SHP77 treated with DMSO at 0.1 percent for 48 hours (cell line): ENCODE data around the gene SEC14L2.
"Not testable (repeated sequence)": the region's sequence is repeated elsewhere in the genome, so short reads cannot be mapped to it uniquely, and the experiment has no call there.

ENCODE experiments used
- DNase-seq: peaks from one replicate; lab custom pipeline; 2025; lab: John Stamatoyannopoulos, UW

Gene SEC14L2

DNA sequence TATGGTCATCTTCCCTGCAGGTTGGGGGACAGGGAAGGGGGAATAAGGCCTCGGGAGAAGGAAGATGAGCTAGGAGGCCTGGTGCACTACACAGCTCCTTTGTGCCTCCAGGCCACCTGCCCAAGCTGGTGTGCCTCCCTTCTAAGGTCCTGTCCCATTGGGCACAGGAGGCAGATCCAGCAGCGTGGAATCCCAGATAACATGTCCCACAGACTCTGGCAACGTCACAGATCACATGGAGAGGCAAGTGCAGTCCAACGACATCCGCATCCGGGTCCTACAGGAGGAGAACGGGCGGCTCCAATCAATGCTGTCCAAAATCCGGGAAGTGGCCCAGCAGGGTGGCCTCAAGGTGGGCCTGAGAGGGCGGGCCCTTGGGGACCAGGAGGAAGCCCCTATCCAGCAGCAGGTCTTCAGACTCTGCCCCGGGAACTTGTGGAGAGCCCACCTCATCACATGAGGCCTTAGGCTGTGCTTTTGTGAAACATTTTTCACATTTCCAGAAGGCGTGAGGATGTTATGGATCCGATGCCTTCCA is 21.4 kb upstream of the SEC14L2 start:
- no peak for DNase-seq

DNA sequence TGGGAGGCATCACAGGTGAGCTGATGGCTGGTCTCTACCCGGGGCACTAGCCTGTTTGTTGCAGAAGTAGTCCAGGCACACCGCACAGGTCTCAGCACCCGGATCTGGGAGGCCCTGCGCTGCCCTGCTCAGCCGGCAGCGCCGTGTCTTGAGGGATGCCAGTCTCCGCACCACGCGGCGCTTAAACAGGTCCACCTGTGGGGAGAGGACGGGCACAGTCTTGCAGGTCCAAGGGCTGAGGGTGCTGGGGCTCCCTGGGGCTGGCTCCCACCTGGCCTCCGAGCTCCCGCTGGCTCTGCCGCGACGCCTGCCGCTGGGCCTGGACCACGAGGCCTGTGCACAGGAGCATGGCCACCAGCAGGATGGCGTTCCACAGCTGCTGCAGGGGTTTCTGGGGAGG is 16.8 kb upstream of the SEC14L2 start:
- DNase-seq, result no peak

GRCh38 chr22:30381264-30381663 is 15.6 kb upstream of the SEC14L2 start:
- DNase-seq, result no peak

GRCh38 chr22:30382340-30382739 is 14.5 kb upstream of the SEC14L2 start:
- DNase-seq, result no peak

- DNase-seq, result no peak
These were observed 13.8 kb upstream of the SEC14L2 start for GRCh38 chr22:30383061-30383460.

- DNase-seq, result no peak
These were observed 10.9 kb upstream of the SEC14L2 start for GRCh38 chr22:30385942-30386341.

GRCh38 chr22:30386608-30386959 is 10.2 kb upstream of the SEC14L2 start:
- no peak for DNase-seq

DNA sequence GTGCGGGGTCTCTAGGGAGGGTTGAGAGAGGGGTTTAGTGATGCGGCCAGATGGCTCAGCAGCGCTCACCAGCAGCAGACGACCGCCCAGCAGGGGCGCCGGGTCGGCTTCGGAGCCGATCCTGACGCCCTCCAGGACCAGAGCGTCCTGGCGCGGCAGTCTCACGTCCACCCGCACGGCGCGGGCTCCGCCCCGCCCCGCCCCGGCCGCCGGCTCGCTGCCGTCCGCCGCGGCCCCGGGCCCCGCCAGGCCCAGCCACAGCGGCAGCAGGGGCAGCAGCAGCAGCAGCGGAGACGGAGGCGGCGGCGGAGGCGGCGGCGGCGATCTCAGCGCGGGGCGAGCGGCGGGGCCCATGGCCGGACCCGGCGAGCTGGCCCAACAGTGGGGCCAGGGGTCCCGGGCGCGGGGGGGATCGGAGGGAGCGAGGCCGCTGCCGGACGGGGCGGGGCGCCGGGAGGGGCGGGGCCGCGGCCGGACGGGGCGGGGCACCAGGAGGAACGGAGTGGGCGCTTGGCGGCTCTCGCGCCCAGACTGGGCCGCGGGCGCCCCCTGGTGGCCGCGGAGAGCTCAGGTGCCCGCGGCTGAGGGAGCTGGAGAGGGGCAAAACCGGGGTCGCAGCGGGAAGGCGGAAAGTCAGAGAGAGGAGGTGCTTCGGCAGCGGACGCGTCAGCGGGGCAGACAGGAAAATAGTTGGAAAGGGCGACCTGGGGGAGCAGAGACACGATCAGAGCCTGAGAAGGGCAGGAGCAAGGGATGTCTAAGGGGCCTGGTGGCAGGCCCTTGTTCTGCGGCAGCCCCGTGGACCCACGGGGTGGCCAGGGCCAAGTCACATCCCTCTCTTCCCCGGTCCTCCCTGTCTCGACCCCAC is 9.6 kb upstream of the SEC14L2 start, which contains the start of gene RNF215:
RNF215 (minus strand) TSS at position 452 of the 868 bp plus-strand sequence; CDS start at position 354, 98 bp downstream.
- no peak for DNase-seq

GRCh38 chr22:30390974-30391691 is 5.7 kb upstream of the SEC14L2 start:
- DNase-seq, result peak; percentile 50

GRCh38 chr22:30392661-30393321 is 4.0 kb upstream of the SEC14L2 start:
- no peak for DNase-seq

DNA sequence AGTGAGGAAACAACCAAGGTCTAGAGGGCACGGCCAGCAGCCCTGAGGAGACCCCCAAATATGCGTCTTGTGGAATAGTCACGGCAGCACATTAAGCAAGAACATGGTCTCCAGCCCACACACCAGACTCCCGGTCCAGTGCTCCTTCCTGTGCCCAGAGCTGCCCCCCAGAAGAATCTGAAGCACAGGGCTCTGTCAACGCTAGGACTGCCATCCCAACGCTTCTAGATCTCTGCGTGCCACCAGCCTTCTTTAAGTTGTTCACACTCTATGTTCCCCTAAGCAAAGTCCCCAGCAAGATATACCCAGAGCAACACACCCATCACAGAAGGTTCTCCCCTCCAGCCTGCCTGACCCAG is 3.5 kb upstream of the SEC14L2 start:
- DNase-seq, result no peak

GRCh38 chr22:30393885-30394284 is 2.9 kb upstream of the SEC14L2 start:
- no peak for DNase-seq

GRCh38 chr22:30397656-30398635 is 1.1 kb downstream of the SEC14L2 start:
- DNase-seq, result no peak

DNA sequence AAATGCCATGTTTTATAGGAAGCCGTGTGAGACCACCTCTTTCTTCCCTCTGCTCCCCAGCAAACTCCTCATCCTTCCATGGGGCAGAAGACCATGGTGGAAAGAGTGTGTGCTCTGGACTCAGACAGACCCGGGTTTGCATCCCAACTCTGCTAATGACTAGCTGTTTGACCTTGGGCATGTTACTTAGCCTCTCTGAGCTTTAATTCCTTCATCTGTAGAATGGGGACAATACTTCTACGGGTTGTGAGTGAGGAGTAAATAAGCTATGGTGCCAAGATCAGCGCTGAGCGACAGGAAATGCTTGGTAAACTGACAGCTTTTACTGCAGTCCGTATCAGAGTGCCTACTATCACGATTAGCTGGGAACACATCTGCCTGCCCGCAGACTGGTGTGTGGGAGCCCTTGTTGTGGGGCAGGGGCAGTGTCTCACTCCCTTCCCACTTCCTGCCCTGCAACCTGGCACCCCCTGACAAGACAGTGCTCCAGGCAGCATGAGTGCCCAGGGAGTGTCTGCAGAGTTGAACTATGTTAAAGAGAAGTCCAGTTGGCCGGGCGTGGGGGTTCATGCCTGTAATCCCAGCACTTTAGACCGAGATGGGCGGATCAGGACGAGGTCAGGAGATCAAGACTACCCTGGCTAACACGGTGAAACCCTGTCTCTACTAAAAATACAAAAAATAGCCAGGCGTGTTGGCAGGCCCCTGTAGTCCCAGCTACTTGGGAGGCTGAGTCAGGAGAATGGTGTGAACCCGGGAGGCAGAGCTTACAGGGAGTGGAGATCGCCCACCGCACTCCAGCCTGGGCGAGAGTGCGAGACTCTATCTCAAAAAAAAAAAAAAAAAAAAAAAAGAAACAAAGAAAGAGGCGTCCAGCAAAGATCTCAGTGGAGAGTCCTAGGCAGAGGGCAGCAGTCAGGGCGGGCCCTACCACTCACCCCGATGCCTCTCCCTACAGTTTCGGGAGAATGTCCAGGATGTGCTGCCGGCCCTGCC is 2.2 kb downstream of the SEC14L2 start:
- DNase-seq, result no peak

DNA sequence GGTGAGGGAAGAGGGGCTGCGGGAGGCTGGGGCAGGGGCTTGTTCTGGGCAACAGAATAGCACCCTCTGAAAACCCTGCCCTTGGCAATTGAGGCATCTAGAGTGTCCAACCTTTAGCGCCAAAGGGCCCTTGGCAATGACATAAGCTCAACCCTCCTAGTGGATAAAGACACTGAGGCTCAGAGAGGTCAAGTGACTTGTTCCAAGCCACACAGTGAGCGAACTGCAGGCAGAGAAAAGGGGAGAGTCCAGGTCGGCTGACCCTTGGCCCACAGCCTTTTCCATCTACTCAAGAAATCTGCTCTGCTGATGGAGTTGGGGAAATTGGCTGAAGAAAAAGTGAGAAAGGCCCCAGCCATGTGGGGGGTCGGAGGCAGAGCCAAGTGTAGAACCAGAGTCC is 2.9 kb downstream of the SEC14L2 start:
- DNase-seq, result no peak

DNA sequence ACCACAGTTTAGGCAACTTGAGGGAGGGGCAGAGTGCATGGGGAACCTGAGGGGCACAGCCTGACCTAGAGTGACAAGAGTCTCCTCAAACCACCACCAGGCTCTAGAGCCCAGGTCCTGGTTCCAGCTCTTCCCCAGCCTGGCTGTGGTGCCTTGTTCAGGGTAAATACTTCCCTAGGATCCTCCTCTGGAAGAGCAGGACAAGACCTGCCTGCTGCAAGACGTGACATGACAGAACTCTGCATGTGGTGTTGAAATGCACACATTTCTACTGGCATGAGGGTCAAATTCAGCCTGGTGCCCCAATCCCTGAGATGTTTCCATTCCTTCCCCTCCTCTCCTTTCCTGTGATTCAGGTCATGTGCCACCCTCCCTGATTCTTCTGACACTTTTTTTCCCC is 3.3 kb downstream of the SEC14L2 start:
- DNase-seq, result no peak

- not testable (repeated sequence) for DNase-seq
These were observed 4.2 kb downstream of the SEC14L2 start for GRCh38 chr22:30401024-30401423.

- no peak for DNase-seq
These were observed 5.4 kb downstream of the SEC14L2 start for GRCh38 chr22:30402028-30402765.

DNA sequence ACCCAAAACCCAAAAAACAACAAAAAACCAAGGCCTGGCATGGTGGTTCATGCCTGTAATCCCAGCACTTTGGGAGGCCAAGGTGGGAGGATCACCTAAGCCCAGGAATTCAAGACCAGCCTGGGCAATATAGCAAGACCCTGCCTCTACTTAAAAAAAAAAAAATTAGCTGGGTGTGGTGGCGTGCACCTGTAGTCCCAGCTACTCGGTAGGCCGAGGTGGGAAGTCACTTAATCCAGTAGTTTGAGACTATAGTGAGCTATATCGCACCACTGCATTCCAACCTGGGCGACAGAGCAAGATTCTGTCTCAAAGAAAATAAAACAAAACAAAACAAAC is 5.9 kb downstream of the SEC14L2 start:
- not testable (repeated sequence) for DNase-seq

GRCh38 chr22:30404307-30404706 is 7.5 kb downstream of the SEC14L2 start:
- DNase-seq, result no peak
